Lung (tissue), 12 donors: Measurements from ENCODE around the gene HID1. TPM values are rescaled to one million over a fixed set of nuclear protein-coding genes. Genes with fewer than 3 reads are reported as not detected.

Source experiments
- ATAC-seq: fragments of 200-7000 bp; cut with Tn5 transposase; one replicate; pipeline ENCODE4 v1.9.1; 2020; ENCODE audit warnings: moderate number of reproducible peaks; ENCODE audit not compliant: insufficient read depth, low FRiP score
- DNase-seq, 3 donors: peaks; one replicate each; pipeline ENCODE4 v3.0.0-alpha.2; 2013 to 2017
- H3K27ac ChIP-seq, 2 donors: one replicate each; pipeline ENCODE4 v1.5.1; 2013; ENCODE audit warnings: mild to moderate bottlenecking in 2 of 2, moderate library complexity in 2 of 2, control low read depth in 1 of 2, inconsistent platforms in 1 of 2, low read depth in 1 of 2, low read length in 1 of 2
- H3K27me3 ChIP-seq, 3 donors: one replicate each; pipeline ENCODE4 v1.5.1; 2013; ENCODE audit warnings: low read length in 2 of 3; ENCODE audit not compliant: control insufficient read depth in 3 of 3, insufficient read depth in 3 of 3
- H3K36me3 ChIP-seq, 4 donors: one replicate each; pipeline ENCODE4 v1.5.1; 2013; ENCODE audit warnings: low read length in 4 of 4, mild to moderate bottlenecking in 1 of 4, moderate library complexity in 1 of 4; ENCODE audit not compliant: control insufficient read depth in 4 of 4, insufficient read depth in 4 of 4
- H3K4me1 ChIP-seq, 5 donors: one replicate each; pipeline ENCODE4 v1.5.1; 2013; ENCODE audit warnings: low read length in 5 of 5, mild to moderate bottlenecking in 2 of 5, moderate library complexity in 1 of 5; ENCODE audit not compliant: control insufficient read depth in 5 of 5, insufficient read depth in 5 of 5
- H3K4me3 ChIP-seq: one replicate; pipeline ENCODE4 v1.5.1; 2013; ENCODE audit warnings: mild to moderate bottlenecking, control low read depth, moderate library complexity
- H3K9ac ChIP-seq, 2 donors: one replicate each; pipeline ENCODE4 v1.5.1; 2013; ENCODE audit warnings: low read length in 2 of 2, control low read depth in 1 of 2; ENCODE audit not compliant: insufficient read depth in 1 of 2
- H3K9me3 ChIP-seq, 4 donors: one replicate each; pipeline ENCODE4 v1.5.1; 2013; ENCODE audit warnings: low read length in 3 of 4, mild to moderate bottlenecking in 1 of 4, moderate library complexity in 1 of 4; ENCODE audit not compliant: control insufficient read depth in 4 of 4, insufficient read depth in 3 of 4
- WGBS, 2 donors: extraction: QIAGEN DNeasy Blood & Tissue Kit; methylation state at CpG; one replicate each; pipeline ENCODE4 v1.1.7; 2013; 5-methylcytosine and 5-hydroxymethylcytosine counted together
- polyA plus RNA-seq, 2 donors: library from polyadenylated mRNA; stranded (reverse); fragments of 200-250 nt; gene quantifications; one replicate each; pipeline ENCODE4 v1.2.1, GENCODE V29; 2013
- total RNA-seq, 2 donors: library from RNA; depleted of rRNA in 1 of 2; stranded (reverse); fragments of >200 nt in 1 of 2; gene quantifications; one replicate each; pipeline ENCODE4 v1.2.1, GENCODE V29; 2014 to 2021
- TF ChIP-seq, protein P1 (sequence below): IDR thresholded peaks from 2 replicates; pipeline ENCODE4 v1.5.1; 2012; ENCODE audit warnings: mild to moderate bottlenecking; ENCODE audit errors: control extremely low read depth, extremely low read depth
- donor health status: control.
- donor health status: control.
- donor health status: Bipolar disorder and iron deficiency.
- donor health status: healthy.
- donor health status: DM: yes; HTN: yes; CAD: no.

The HID1 gene
- total and polyA plus RNA-seq, 4 donors = 15.2 to 42.1 (median 29.2) TPM

DNA sequence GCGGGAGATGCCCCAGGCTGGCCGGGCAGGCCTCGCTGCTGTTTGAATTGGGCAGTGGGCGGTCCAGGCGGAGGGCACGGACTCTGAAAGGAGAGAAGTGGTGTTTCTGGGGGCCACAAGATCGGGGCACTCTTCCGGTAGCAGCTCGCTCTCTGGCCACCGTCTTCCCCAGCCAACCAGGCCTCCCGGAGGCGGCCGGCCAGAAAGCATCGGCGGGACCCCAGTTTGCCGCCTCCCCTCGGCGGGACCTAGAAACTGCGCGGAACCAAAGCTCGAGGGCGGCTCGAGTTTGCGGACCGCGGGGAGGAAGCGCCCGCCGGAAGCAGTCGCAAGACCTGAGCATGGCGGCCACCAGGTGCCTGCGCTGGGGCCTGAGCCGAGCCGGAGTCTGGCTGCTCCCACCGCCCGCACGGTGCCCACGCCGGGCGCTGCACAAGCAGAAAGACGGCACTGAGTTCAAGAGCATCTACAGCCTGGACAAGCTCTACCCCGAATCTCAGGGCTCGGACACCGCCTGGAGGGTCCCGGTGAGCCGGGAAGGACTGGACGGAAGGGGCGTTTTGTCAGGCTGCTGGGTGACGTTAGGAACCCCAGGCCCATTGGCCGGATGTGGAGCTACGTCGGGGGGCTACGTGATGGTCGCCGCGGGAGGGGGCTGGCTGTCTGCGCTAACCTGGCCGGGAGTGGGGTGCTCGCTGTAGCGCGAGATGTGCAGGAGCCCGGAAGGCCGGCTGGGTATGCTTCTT lies 40.0 kb upstream of the HID1 start, which contains the start of gene MRPL58:
Gene MRPL58, plus strand, starts transcription at position 325 of the 746 bp plus-strand sequence. Its CDS starts 17 bp downstream, at position 342.
- H3K4me3 ChIP-seq = peak within 1 kb of the TSS; percentile 80
- H3K9me3 ChIP-seq = no peaks in the 10 kb centered on the region
- 1 to 2% methylated on average over 63 of the region's 63 CpGs for WGBS, 2 donors
- ATAC-seq = peak; percentile 91
- peak; percentile 92 to 96 (median 94) for DNase-seq
- TF ChIP-seq, protein P1, sequence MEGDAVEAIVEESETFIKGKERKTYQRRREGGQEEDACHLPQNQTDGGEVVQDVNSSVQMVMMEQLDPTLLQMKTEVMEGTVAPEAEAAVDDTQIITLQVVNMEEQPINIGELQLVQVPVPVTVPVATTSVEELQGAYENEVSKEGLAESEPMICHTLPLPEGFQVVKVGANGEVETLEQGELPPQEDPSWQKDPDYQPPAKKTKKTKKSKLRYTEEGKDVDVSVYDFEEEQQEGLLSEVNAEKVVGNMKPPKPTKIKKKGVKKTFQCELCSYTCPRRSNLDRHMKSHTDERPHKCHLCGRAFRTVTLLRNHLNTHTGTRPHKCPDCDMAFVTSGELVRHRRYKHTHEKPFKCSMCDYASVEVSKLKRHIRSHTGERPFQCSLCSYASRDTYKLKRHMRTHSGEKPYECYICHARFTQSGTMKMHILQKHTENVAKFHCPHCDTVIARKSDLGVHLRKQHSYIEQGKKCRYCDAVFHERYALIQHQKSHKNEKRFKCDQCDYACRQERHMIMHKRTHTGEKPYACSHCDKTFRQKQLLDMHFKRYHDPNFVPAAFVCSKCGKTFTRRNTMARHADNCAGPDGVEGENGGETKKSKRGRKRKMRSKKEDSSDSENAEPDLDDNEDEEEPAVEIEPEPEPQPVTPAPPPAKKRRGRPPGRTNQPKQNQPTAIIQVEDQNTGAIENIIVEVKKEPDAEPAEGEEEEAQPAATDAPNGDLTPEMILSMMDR = peak; percentile 54
- peak within 1 kb of the TSS; percentile 88 to 89 for H3K27ac ChIP-seq
- peak within 1 kb of the TSS; percentile 89 to 98 for H3K9ac ChIP-seq
- peaks cover 0 to 23% (median 8%) of the 10 kb centered on the region in 5 donors for H3K4me1 ChIP-seq
- peaks cover 0 to 1% (median 0%) of the 10 kb centered on the region in 4 donors for H3K36me3 ChIP-seq
- H3K27me3 ChIP-seq = no peaks in the 10 kb centered on the region

DNA sequence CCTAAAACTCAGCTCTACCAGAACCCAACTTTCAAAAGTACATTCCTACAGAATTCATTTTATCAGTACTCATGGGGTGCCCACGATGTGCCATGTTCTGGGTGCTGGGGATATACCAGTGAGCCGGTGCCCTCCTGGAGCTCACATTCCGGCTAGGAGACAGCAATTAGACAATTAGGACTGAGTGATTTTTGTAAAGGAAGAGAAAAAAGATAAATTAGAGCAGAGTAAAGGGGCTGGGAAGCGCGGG lies 39.5 kb upstream of the HID1 start:
- peaks cover 0 to 23% (median 8%) of the 10 kb centered on the region in 5 donors for H3K4me1 ChIP-seq
- TF ChIP-seq, protein P1 = no peak
- H3K36me3 ChIP-seq = peaks cover 0 to 1% (median 0%) of the 10 kb centered on the region in 4 donors
- peak overlapping the region; percentile 61 to 82 for H3K9ac ChIP-seq
- WGBS, 2 donors = 36 to 37% methylated on average over 5 of the region's 5 CpGs
- ATAC-seq (no peak), DNase-seq (no peak)
- H3K27me3 ChIP-seq = no peaks in the 10 kb centered on the region
- no peaks in the 10 kb centered on the region for H3K9me3 ChIP-seq
- H3K4me3 ChIP-seq = peak overlapping the region; percentile 80
- H3K27ac ChIP-seq = peak overlapping the region; percentile 88 to 89

DNA sequence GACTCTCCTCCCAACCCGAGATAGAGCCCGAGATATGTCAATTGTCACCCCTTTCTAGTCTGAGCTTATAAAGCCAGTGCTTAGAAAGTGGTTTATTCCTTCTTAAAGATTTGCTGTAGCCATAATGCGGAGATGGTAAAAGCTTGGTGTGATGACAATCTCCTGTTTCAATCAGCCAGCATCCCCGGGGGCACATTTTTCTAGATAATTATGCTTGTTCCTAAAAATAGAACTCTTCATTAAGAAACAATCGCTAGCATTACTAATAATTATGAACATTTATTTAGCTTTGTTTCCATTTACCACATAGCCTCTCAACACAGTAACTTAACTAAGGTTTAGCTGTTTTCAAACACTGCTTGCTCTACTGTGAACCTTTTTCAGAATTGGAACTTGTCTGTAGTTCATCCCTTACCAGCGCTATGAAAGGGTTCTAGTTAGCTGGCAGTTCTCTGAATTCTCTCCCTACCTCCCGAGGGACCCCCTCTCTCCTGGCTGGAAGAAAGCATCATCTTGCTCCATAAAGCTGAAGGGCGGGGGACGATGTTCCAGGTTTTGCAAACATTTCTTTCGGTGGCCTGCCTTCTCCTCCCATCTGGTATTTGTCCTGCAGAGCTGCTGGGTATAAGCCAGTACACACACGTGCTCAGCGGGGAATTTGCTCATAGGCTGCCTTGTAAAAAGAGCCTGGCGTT lies 39.0 kb upstream of the HID1 start:
- H3K36me3 ChIP-seq = no peaks in the 10 kb centered on the region
- peak overlapping the region; percentile 88 to 89 for H3K27ac ChIP-seq
- no peaks in the 10 kb centered on the region for H3K9me3 ChIP-seq
- H3K27me3 ChIP-seq = no peaks in the 10 kb centered on the region
- DNase-seq (peak; percentile 78 to 89 (median 84)), ATAC-seq (no peak)
- peaks cover 0 to 23% (median 8%) of the 10 kb centered on the region in 5 donors for H3K4me1 ChIP-seq
- TF ChIP-seq, protein P1 = no peak
- peak overlapping the region; percentile 61 to 82 for H3K9ac ChIP-seq
- no peak overlapping the region for H3K4me3 ChIP-seq
- 60 to 62% methylated on average over 13 of the region's 13 CpGs for WGBS, 2 donors
